WTC11 (cell line): ENCODE results near the gene NUP214.
"Not testable (repeated sequence)": the region's sequence is repeated elsewhere in the genome, so short reads cannot be mapped to it uniquely, and the experiment has no call there.

Experiments
- ZNF219 ChIP-seq: sonication (generic); formaldehyde crosslinking; IDR thresholded peaks from 2 replicates; pipeline ENCODE4 v1.8.0; 2023; ENCODE audit warnings: missing genetic modification reagents, mild to moderate bottlenecking, borderline replicate concordance
- TF ChIP-seq, protein P1 (sequence below): fragments of 200-600 bp; IDR thresholded peaks from 2 replicates; pipeline ENCODE4 v1.8.0; 2022; ENCODE audit warnings: antibody characterized with exemption
- TF ChIP-seq, protein P2 (sequence below): sonication (generic); formaldehyde crosslinking; IDR thresholded peaks from 2 replicates; pipeline ENCODE4 v1.8.0; 2022; ENCODE audit warnings: mild to moderate bottlenecking, missing genetic modification reagents

- TF ChIP-seq ZNF219 (CRISPR knock-in tag): not testable (repeated sequence)
- TF ChIP-seq, protein P1, sequence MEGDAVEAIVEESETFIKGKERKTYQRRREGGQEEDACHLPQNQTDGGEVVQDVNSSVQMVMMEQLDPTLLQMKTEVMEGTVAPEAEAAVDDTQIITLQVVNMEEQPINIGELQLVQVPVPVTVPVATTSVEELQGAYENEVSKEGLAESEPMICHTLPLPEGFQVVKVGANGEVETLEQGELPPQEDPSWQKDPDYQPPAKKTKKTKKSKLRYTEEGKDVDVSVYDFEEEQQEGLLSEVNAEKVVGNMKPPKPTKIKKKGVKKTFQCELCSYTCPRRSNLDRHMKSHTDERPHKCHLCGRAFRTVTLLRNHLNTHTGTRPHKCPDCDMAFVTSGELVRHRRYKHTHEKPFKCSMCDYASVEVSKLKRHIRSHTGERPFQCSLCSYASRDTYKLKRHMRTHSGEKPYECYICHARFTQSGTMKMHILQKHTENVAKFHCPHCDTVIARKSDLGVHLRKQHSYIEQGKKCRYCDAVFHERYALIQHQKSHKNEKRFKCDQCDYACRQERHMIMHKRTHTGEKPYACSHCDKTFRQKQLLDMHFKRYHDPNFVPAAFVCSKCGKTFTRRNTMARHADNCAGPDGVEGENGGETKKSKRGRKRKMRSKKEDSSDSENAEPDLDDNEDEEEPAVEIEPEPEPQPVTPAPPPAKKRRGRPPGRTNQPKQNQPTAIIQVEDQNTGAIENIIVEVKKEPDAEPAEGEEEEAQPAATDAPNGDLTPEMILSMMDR: not testable (repeated sequence)
- TF ChIP-seq, protein P2, sequence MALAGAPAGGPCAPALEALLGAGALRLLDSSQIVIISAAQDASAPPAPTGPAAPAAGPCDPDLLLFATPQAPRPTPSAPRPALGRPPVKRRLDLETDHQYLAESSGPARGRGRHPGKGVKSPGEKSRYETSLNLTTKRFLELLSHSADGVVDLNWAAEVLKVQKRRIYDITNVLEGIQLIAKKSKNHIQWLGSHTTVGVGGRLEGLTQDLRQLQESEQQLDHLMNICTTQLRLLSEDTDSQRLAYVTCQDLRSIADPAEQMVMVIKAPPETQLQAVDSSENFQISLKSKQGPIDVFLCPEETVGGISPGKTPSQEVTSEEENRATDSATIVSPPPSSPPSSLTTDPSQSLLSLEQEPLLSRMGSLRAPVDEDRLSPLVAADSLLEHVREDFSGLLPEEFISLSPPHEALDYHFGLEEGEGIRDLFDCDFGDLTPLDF (CRISPR knock-in tag): not testable (repeated sequence)
These were observed 86.5 kb downstream of the NUP214 start for GRCh38 chr9:131211920-131212319.
